GM23338 (cell line): ENCODE results near the gene KCNMB2.

ENCODE experiments used
- CREB1 ChIP-seq: fragments of 250-450 bp; sonication (Bioruptor Pico); IDR thresholded peaks from 2 replicates; pipeline ENCODE4 v1.5.0; 2020; ENCODE audit warnings: low read depth, mild to moderate bottlenecking, moderate library complexity
- EZH2 ChIP-seq: fragments of 200-600 bp; sonication (generic); IDR thresholded peaks from one replicate; pipeline ENCODE4 v1.8.0; 2017; ENCODE audit warnings: antibody characterized with exemption, mild to moderate bottlenecking, low read depth; ENCODE audit not compliant: unreplicated experiment
- POLR2AphosphoS5 ChIP-seq: IDR thresholded peaks from 2 replicates; pipeline ENCODE4 v1.6.1; 2016; ENCODE audit warnings: antibody characterized with exemption, low read depth
- ZNF331 ChIP-seq: fragments of 250-450 bp; sonication (Bioruptor Pico); IDR thresholded peaks from 2 replicates; pipeline ENCODE4 v1.5.0; 2020; ENCODE audit warnings: low read depth, mild to moderate bottlenecking, moderate library complexity
- TF ChIP-seq, protein P1 (sequence below), 2 experiments: fragments of 200-600 bp in 1 of 2; sonication (generic) in 1 of 2; conservative IDR thresholded peaks; 2 replicates each; pipeline versions ENCODE4 v1.5.1 to v1.6.1; 2016 to 2017; ENCODE audit warnings: antibody characterized with exemption in 2 of 2, low read depth in 2 of 2, mild to moderate bottlenecking in 2 of 2, moderate library complexity in 1 of 2

DNA sequence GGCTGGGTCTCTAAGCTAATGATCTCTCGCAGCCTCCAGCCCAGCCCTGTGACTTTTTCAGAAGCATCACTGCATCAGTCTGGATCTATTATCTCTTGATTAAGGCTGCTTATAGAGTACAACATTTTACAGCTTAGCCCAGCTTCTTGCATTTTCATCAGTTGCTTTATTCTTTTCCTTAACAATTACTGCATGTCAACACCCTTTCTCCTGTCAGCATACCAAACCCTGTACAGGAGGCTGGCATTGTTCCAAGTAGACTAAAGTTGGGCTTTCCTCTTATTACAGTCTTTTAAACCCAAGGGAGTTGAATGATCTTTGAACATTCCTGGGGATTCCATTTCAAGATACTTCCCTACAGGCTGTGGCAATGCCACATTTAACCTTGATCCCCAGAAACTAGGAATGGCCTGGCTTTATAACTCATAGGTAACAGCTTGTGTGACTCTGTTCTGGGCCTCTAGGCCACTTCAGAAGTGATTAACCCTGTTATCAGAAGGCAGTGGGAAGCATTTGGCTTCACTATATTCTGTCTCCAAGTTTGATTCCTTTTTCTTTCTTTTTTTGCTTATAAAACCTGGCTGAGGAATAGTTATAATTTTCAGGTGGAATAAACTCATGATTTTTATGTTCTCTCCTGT, 182.9 kb downstream of the KCNMB2 start:
- TF ChIP-seq EZH2 = no peak
- TF ChIP-seq, protein P1, sequence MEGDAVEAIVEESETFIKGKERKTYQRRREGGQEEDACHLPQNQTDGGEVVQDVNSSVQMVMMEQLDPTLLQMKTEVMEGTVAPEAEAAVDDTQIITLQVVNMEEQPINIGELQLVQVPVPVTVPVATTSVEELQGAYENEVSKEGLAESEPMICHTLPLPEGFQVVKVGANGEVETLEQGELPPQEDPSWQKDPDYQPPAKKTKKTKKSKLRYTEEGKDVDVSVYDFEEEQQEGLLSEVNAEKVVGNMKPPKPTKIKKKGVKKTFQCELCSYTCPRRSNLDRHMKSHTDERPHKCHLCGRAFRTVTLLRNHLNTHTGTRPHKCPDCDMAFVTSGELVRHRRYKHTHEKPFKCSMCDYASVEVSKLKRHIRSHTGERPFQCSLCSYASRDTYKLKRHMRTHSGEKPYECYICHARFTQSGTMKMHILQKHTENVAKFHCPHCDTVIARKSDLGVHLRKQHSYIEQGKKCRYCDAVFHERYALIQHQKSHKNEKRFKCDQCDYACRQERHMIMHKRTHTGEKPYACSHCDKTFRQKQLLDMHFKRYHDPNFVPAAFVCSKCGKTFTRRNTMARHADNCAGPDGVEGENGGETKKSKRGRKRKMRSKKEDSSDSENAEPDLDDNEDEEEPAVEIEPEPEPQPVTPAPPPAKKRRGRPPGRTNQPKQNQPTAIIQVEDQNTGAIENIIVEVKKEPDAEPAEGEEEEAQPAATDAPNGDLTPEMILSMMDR (conservative IDR thresholded peaks at IDR 0.05; ENCODE audit: low read depth in 2 of 2) = no peak
- TF ChIP-seq POLR2AphosphoS5 = no peak
- TF ChIP-seq CREB1 (CRISPR knock-in tag) = no peak
- no peak for TF ChIP-seq ZNF331 (CRISPR knock-in tag)
